A673 (cell line): ENCODE results near the gene NIT2. TPM values are rescaled to one million over a fixed set of nuclear protein-coding genes. Genes with fewer than 3 reads are reported as not detected.

ENCODE experiments used
- BruUV-seq: library from RNA; stranded (reverse); fragments of 400-500 nt; replicated peaks from 2 replicates; lab custom pipeline; 2021; lab: Mats Ljungman, UMichigan
- CTCF ChIA-PET: fragments of 300-600 bp; sonication (Branson Sonifier 250); formaldehyde crosslinking; loops from one replicate; lab custom pipeline; 2022; ENCODE audit warnings: antibody characterized with exemption; lab: Charles Lee
- POLR2A ChIA-PET: fragments of 300-600 bp; sonication (Branson Sonifier 250); formaldehyde crosslinking; loops from one replicate; lab custom pipeline; 2022; ENCODE audit warnings: antibody characterized with exemption; ENCODE audit not compliant: low non-redundant PET; lab: Charles Lee
- DNase-seq: peaks from one replicate; pipeline ENCODE4 v3.0.0-alpha.2; 2015; ENCODE audit warnings: low spot score
- H3K27ac ChIP-seq: fragments of 200-600 bp; sonication (generic); 2 replicates; pipeline ENCODE4 v1.5.1; 2016; ENCODE audit warnings: mixed run types, low read depth, mild to moderate bottlenecking, mixed read lengths, antibody characterized with exemption, low read length; ENCODE audit not compliant: poor library complexity, severe bottlenecking
- H3K27me3 ChIP-seq: fragments of 200-600 bp; sonication (generic); replicated peaks from 2 replicates; pipeline ENCODE4 v1.6.1; 2017; ENCODE audit warnings: mixed run types, low read depth, mild to moderate bottlenecking, mixed read lengths, antibody characterized with exemption, low read length; ENCODE audit not compliant: insufficient read depth, poor library complexity
- H3K36me3 ChIP-seq: fragments of 200-600 bp; sonication (generic); 2 replicates; pipeline ENCODE4 v1.6.1; 2016; ENCODE audit warnings: mixed run types, mild to moderate bottlenecking, mixed read lengths, antibody characterized with exemption, low read length; ENCODE audit not compliant: insufficient read depth, poor library complexity, severe bottlenecking
- H3K4me1 ChIP-seq: fragments of 200-600 bp; sonication (generic); 2 replicates; pipeline ENCODE4 v1.6.1; 2017; ENCODE audit warnings: mixed run types, mild to moderate bottlenecking, mixed read lengths, antibody characterized with exemption, low read length; ENCODE audit not compliant: insufficient read depth, poor library complexity, severe bottlenecking
- H3K4me3 ChIP-seq: fragments of 200-600 bp; sonication (generic); 2 replicates; pipeline ENCODE4 v1.5.1; 2016; ENCODE audit warnings: low read depth, mixed run types, mild to moderate bottlenecking, mixed read lengths, low read length; ENCODE audit not compliant: poor library complexity, severe bottlenecking
- H3K9me3 ChIP-seq: fragments of 200-600 bp; sonication (generic); 2 replicates; pipeline ENCODE4 v1.6.1; 2016; ENCODE audit warnings: mixed run types, low read depth, mild to moderate bottlenecking, mixed read lengths, antibody characterized with exemption, low read length; ENCODE audit not compliant: poor library complexity, severe bottlenecking
- EZH2 ChIP-seq: fragments of 200-600 bp; sonication (generic); IDR thresholded peaks from 2 replicates; pipeline ENCODE4 v1.6.1; 2017; ENCODE audit warnings: borderline replicate concordance, low read depth, mild to moderate bottlenecking, mixed read lengths, antibody characterized with exemption, low read length; ENCODE audit not compliant: poor library complexity, severe bottlenecking
- intact Hi-C: fragments of 100-400 bp; cut with micrococcal nuclease; formaldehyde crosslinking; loops from one replicate; pipeline ENCODE4 v1.10.0; 2022; ENCODE audit not compliant: unreplicated experiment
- total RNA-seq: library from RNA; stranded (reverse); gene quantifications from 2 replicates; pipeline ENCODE4 v1.2.3, GENCODE V29; 2021
- TF ChIP-seq, protein P1 (sequence below): fragments of 300-800, 200-600 bp; sonication (generic); conservative IDR thresholded peaks from 2 replicates; pipeline ENCODE4 v1.5.1; 2017; ENCODE audit warnings: low read depth, mild to moderate bottlenecking, antibody characterized with exemption, low read length, moderate library complexity, mixed read lengths

Gene NIT2
- total RNA-seq, 1 experiment from 2014 or later, result 57.0 TPM

DNA sequence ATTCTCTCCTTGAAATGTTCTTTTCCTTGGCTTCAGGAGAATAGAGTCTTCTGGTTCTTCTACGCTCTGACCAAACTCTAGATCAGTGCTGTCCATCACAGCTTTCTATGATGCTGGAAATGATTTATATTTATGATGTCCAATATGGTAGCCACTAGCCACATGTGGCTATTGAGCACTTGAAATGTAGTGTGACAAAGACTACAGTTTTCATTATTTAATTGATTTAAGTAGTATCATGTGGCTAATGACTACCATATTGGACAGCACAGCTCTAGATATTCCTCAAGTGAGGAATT is 69.6 kb downstream of the NIT2 start:
- H3K4me3 ChIP-seq, result peak overlapping the region; percentile 88
- no peak overlapping the region for H3K27ac ChIP-seq
- peaks cover 11% of the 10 kb centered on the region for H3K4me1 ChIP-seq
- DNase-seq, result no peak
- POLR2A ChIA-PET, result interaction anchor here (0.6 kb wide), 1 partner anchor 218 kb away, joined by 3 read pairs; no protein-coding TSS in a partner anchor
- H3K9me3 ChIP-seq, result no peaks in the 10 kb centered on the region
- CTCF ChIA-PET, result no interaction called here
- no peaks in the 10 kb centered on the region for H3K36me3 ChIP-seq
- no TSS peak for BruUV-seq
- no peaks in the 10 kb centered on the region for H3K27me3 ChIP-seq
- no peak for TF ChIP-seq EZH2
- TF ChIP-seq, protein P1, sequence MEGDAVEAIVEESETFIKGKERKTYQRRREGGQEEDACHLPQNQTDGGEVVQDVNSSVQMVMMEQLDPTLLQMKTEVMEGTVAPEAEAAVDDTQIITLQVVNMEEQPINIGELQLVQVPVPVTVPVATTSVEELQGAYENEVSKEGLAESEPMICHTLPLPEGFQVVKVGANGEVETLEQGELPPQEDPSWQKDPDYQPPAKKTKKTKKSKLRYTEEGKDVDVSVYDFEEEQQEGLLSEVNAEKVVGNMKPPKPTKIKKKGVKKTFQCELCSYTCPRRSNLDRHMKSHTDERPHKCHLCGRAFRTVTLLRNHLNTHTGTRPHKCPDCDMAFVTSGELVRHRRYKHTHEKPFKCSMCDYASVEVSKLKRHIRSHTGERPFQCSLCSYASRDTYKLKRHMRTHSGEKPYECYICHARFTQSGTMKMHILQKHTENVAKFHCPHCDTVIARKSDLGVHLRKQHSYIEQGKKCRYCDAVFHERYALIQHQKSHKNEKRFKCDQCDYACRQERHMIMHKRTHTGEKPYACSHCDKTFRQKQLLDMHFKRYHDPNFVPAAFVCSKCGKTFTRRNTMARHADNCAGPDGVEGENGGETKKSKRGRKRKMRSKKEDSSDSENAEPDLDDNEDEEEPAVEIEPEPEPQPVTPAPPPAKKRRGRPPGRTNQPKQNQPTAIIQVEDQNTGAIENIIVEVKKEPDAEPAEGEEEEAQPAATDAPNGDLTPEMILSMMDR, result no peak
- intact Hi-C loops, result no loop called here

DNA sequence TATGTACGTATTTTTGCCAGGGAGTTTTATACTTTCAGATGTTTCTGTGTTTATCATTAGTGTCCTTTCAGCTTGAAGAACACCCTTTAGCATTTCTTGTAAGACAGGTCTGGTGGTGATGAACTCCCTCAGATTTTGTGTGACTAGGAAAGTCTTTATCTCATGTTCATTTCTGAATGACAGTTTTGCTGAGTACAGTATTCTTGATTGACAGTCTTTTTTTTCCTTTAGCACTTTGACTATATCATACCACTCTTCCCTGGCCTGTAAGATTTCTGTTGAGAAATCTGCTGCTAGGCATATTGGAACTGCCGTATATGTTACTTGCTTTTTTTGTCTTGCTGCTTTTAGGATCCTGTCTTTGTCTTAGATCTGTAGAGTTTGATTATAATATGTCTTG is 72.6 kb downstream of the NIT2 start:
- intact Hi-C loops, result no loop called here
- TF ChIP-seq, protein P1, result no peak
- TF ChIP-seq EZH2, result no peak
- no peaks in the 10 kb centered on the region for H3K36me3 ChIP-seq
- no peak overlapping the region for H3K4me3 ChIP-seq
- CTCF ChIA-PET, result no interaction called here
- H3K27me3 ChIP-seq, result no peaks in the 10 kb centered on the region
- H3K4me1 ChIP-seq, result peaks cover 7% of the 10 kb centered on the region
- POLR2A ChIA-PET, result no interaction called here
- no TSS peak for BruUV-seq
- no peaks in the 10 kb centered on the region for H3K9me3 ChIP-seq
- no peak overlapping the region for H3K27ac ChIP-seq
- DNase-seq, result no peak

DNA sequence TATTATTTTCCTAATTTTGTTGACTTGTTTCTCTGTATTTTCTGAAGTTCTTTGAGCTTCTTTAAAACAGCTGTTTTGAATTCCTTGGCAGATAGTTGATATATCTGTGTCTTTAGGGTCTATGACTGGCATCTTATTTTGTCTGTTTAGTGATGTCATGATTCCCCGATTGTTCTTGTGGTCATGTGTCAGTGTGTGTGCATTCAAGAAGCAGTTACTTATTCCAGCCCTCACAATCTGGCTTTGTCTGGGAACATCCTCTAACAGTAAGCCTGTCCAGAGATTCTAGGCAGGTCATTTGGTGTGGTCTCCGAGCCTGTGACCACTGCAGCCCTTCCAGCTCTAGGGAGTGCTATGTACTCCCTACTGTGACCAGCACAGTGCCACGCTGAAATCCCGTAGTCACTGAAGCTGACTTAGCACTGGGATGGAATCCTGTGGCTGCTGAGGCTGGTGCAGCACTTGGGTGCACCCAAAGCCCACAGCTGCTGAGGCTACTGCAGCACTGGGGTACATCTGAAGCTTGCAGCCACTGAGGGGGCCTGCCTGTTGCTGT is 73.5 kb downstream of the NIT2 start:
- no peaks in the 10 kb centered on the region for H3K27me3 ChIP-seq
- TF ChIP-seq EZH2, result no peak
- TF ChIP-seq, protein P1, result no peak
- ChIA-PET POLR2A (no interaction called here), CTCF (no interaction called here)
- DNase-seq, result no peak
- BruUV-seq, result no TSS peak
- peaks cover 7% of the 10 kb centered on the region for H3K4me1 ChIP-seq
- intact Hi-C loops, result no loop called here
- no peak overlapping the region for H3K27ac ChIP-seq
- H3K36me3 ChIP-seq, result no peaks in the 10 kb centered on the region
- H3K4me3 ChIP-seq, result no peak overlapping the region
- H3K9me3 ChIP-seq, result no peaks in the 10 kb centered on the region

Other genes with a start within 250 kb of the NIT2 start
- gene FILIP1L, start 220.3 kb upstream of the NIT2 start, total RNA-seq, result 3.4 and 4.3 TPM in 2 replicates
- 28.1 and 32.4 TPM in 2 replicates for gene TBC1D23, start 73.8 kb upstream of the NIT2 start, total RNA-seq
- 54.4 and 55.1 TPM in 2 replicates for gene TOMM70, start 66.3 kb downstream of the NIT2 start, total RNA-seq
- 4.3 and 5.3 TPM in 2 replicates for gene LNP1, start 66.8 kb downstream of the NIT2 start, total RNA-seq
- 3.4 and 5.0 TPM in 2 replicates for gene TMEM45A, start 157.9 kb downstream of the NIT2 start, total RNA-seq